ENCODE data around the gene PITPNC1.
A peak's percentile ranks its signal among the peaks of the same experiment; 100 is the strongest.

Gene PITPNC1

DNA sequence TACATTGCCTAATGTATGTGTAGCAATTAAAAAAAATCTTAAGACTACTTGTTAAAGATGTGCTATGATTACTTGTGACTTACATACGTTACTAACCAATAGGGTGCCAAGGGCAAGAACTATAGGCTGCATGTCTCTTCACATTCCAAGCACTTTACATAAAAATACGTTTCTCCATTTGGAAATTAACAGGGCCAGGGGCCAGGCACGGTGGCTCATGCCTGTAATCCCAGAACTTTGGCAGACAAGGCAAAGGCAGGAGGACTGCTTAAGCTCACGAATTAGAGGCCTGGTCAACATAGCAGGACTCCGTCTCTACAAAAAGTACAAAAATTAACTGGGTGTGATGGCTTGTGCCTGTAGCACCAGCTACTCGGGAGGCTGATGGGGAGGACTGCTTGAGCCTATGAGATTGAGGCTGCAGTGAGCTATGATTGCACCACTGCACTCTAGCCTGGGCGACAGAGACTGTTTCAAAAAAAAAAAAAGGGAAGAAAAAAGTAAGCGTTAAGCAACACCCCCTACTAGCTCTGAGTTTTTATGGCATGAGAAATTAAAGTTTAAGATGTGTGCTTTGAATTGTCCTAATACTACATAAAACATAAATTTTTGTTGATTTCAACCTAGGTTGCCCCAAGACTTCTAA, 23.0 kb upstream of the PITPNC1 start:
- H3K4me2 ChIP-seq (ENCODE audit: low read length) = no peak overlapping the region

GRCh38 chr17:67358612-67359011, 18.5 kb upstream of the PITPNC1 start:
- Histone ChIP-seq H3K27me3 (ENCODE audit: insufficient read depth, low read length) (no peaks in the 10 kb centered on the region), H3F3A (ENCODE audit: insufficient read depth, low read length) (no peaks in the 10 kb centered on the region), H3K9me3 (ENCODE audit: low read length) (no peaks in the 10 kb centered on the region), H3K9me2 (ENCODE audit: low read depth, low read length) (no peaks in the 10 kb centered on the region), H4K20me1 (ENCODE audit: insufficient read depth, low read length) (no peaks in the 10 kb centered on the region), H2AFZ (ENCODE audit: low read length) (no peak overlapping the region), H3K9ac (ENCODE audit: low read length) (no peak overlapping the region), H3K27ac (ENCODE audit: low read depth, low read length, poor library complexity, severe bottlenecking) (no peak overlapping the region), H3K79me2 (ENCODE audit: insufficient read depth, low read length) (peaks cover 54% of the 10 kb centered on the region), H3K36me3 (ENCODE audit: insufficient read depth, low read length) (peaks cover 82% of the 10 kb centered on the region), H3K4me3 (ENCODE audit: low read depth, low read length, poor library complexity, severe bottlenecking) (no peak overlapping the region), H3K4me2 (ENCODE audit: low read length) (no peak overlapping the region), H3K4me1 (ENCODE audit: insufficient read depth, low read length, severe bottlenecking) (peaks cover 17% of the 10 kb centered on the region)
- TF ChIP-seq, protein P1, sequence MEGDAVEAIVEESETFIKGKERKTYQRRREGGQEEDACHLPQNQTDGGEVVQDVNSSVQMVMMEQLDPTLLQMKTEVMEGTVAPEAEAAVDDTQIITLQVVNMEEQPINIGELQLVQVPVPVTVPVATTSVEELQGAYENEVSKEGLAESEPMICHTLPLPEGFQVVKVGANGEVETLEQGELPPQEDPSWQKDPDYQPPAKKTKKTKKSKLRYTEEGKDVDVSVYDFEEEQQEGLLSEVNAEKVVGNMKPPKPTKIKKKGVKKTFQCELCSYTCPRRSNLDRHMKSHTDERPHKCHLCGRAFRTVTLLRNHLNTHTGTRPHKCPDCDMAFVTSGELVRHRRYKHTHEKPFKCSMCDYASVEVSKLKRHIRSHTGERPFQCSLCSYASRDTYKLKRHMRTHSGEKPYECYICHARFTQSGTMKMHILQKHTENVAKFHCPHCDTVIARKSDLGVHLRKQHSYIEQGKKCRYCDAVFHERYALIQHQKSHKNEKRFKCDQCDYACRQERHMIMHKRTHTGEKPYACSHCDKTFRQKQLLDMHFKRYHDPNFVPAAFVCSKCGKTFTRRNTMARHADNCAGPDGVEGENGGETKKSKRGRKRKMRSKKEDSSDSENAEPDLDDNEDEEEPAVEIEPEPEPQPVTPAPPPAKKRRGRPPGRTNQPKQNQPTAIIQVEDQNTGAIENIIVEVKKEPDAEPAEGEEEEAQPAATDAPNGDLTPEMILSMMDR (IDR thresholded peaks at IDR 0.05; ENCODE audit: low read length) = no peak
- no peak for TF ChIP-seq EZH2 (IDR thresholded peaks at IDR 0.05; ENCODE audit: borderline replicate concordance, low read length)

More for the DNA sequence above, 23.0 kb upstream of the PITPNC1 start:
- H2AFZ ChIP-seq (ENCODE audit: low read length) = no peak overlapping the region
- H3K9ac ChIP-seq (ENCODE audit: low read length) = no peak overlapping the region
- H3F3A ChIP-seq (ENCODE audit: insufficient read depth, low read length) = no peaks in the 10 kb centered on the region
- no peak overlapping the region for H3K27ac ChIP-seq (ENCODE audit: low read depth, low read length, poor library complexity, severe bottlenecking)
- H3K36me3 ChIP-seq (ENCODE audit: insufficient read depth, low read length) = peaks cover 89% of the 10 kb centered on the region
- TF ChIP-seq, protein P1 (IDR thresholded peaks at IDR 0.05; ENCODE audit: low read length) = no peak
- no peak for TF ChIP-seq EZH2 (IDR thresholded peaks at IDR 0.05; ENCODE audit: borderline replicate concordance, low read length)
- H3K27me3 ChIP-seq (ENCODE audit: insufficient read depth, low read length) = no peaks in the 10 kb centered on the region
- H3K4me1 ChIP-seq (ENCODE audit: insufficient read depth, low read length, severe bottlenecking) = no peaks in the 10 kb centered on the region
- no peaks in the 10 kb centered on the region for H3K9me3 ChIP-seq (ENCODE audit: low read length)
- no peaks in the 10 kb centered on the region for H4K20me1 ChIP-seq (ENCODE audit: insufficient read depth, low read length)
- no peak overlapping the region for H3K4me3 ChIP-seq (ENCODE audit: low read depth, low read length, poor library complexity, severe bottlenecking)
- H3K9me2 ChIP-seq (ENCODE audit: low read depth, low read length) = no peaks in the 10 kb centered on the region
- peaks cover 9% of the 10 kb centered on the region for H3K79me2 ChIP-seq (ENCODE audit: insufficient read depth, low read length)

GRCh38 chr17:67359960-67360791, 16.9 kb upstream of the PITPNC1 start:
- no peak overlapping the region for H2AFZ ChIP-seq (ENCODE audit: low read length)
- no peak overlapping the region for H3K4me2 ChIP-seq (ENCODE audit: low read length)
- no peak overlapping the region for H3K27ac ChIP-seq (ENCODE audit: low read depth, low read length, poor library complexity, severe bottlenecking)
- H3F3A ChIP-seq (ENCODE audit: insufficient read depth, low read length) = no peaks in the 10 kb centered on the region
- H3K9ac ChIP-seq (ENCODE audit: low read length) = no peak overlapping the region
- H3K79me2 ChIP-seq (ENCODE audit: insufficient read depth, low read length) = peaks cover 69% of the 10 kb centered on the region
- no peaks in the 10 kb centered on the region for H3K27me3 ChIP-seq (ENCODE audit: insufficient read depth, low read length)
- no peaks in the 10 kb centered on the region for H3K9me2 ChIP-seq (ENCODE audit: low read depth, low read length)
- no peaks in the 10 kb centered on the region for H3K9me3 ChIP-seq (ENCODE audit: low read length)
- H3K4me3 ChIP-seq (ENCODE audit: low read depth, low read length, poor library complexity, severe bottlenecking) = no peak overlapping the region
- no peaks in the 10 kb centered on the region for H4K20me1 ChIP-seq (ENCODE audit: insufficient read depth, low read length)
- TF ChIP-seq, protein P1 (IDR thresholded peaks at IDR 0.05; ENCODE audit: low read length) = peak; percentile 41
- no peak for TF ChIP-seq EZH2 (IDR thresholded peaks at IDR 0.05; ENCODE audit: borderline replicate concordance, low read length)
- H3K4me1 ChIP-seq (ENCODE audit: insufficient read depth, low read length, severe bottlenecking) = peaks cover 32% of the 10 kb centered on the region
- H3K36me3 ChIP-seq (ENCODE audit: insufficient read depth, low read length) = peaks cover 71% of the 10 kb centered on the region

Data from OCI-LY1 (cell line).